HL-60 (cell line): Measurements from ENCODE around the gene COQ10B.

Source experiments
- TF ChIP-seq, protein P1 (sequence below): IDR thresholded peaks from 2 replicates; pipeline ENCODE4 v1.6.1; 2012; ENCODE audit warnings: low read depth; ENCODE audit not compliant: insufficient replicate concordance
- TF ChIP-seq, protein P2 (sequence below): IDR thresholded peaks from one replicate; pipeline ENCODE4 v1.5.1; 2011; ENCODE audit warnings: low read length, control low read depth, inconsistent platforms; ENCODE audit not compliant: insufficient read depth

DNA sequence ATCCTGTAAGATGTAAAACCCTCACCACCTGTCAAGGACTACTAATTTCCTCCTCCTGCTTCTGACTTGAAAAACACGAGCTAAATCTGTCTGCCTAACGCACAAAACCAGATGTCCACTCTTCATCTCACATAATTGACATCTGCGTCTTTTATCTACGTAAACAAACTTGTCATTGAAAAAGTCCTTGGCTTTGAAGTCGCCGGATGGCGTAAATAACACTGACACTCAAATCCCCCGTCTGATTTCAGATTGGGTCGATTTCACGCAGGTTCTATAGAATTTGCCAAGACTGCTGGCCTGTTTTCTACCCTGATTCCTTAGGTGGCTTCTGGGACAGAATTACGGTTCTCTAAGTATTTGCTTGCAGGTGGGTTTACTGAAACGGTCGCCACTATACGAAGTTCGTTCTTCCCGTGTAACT is 62.0 kb downstream of the COQ10B start:
- TF ChIP-seq, protein P1, sequence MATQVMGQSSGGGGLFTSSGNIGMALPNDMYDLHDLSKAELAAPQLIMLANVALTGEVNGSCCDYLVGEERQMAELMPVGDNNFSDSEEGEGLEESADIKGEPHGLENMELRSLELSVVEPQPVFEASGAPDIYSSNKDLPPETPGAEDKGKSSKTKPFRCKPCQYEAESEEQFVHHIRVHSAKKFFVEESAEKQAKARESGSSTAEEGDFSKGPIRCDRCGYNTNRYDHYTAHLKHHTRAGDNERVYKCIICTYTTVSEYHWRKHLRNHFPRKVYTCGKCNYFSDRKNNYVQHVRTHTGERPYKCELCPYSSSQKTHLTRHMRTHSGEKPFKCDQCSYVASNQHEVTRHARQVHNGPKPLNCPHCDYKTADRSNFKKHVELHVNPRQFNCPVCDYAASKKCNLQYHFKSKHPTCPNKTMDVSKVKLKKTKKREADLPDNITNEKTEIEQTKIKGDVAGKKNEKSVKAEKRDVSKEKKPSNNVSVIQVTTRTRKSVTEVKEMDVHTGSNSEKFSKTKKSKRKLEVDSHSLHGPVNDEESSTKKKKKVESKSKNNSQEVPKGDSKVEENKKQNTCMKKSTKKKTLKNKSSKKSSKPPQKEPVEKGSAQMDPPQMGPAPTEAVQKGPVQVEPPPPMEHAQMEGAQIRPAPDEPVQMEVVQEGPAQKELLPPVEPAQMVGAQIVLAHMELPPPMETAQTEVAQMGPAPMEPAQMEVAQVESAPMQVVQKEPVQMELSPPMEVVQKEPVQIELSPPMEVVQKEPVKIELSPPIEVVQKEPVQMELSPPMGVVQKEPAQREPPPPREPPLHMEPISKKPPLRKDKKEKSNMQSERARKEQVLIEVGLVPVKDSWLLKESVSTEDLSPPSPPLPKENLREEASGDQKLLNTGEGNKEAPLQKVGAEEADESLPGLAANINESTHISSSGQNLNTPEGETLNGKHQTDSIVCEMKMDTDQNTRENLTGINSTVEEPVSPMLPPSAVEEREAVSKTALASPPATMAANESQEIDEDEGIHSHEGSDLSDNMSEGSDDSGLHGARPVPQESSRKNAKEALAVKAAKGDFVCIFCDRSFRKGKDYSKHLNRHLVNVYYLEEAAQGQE = no peak
- TF ChIP-seq, protein P2, sequence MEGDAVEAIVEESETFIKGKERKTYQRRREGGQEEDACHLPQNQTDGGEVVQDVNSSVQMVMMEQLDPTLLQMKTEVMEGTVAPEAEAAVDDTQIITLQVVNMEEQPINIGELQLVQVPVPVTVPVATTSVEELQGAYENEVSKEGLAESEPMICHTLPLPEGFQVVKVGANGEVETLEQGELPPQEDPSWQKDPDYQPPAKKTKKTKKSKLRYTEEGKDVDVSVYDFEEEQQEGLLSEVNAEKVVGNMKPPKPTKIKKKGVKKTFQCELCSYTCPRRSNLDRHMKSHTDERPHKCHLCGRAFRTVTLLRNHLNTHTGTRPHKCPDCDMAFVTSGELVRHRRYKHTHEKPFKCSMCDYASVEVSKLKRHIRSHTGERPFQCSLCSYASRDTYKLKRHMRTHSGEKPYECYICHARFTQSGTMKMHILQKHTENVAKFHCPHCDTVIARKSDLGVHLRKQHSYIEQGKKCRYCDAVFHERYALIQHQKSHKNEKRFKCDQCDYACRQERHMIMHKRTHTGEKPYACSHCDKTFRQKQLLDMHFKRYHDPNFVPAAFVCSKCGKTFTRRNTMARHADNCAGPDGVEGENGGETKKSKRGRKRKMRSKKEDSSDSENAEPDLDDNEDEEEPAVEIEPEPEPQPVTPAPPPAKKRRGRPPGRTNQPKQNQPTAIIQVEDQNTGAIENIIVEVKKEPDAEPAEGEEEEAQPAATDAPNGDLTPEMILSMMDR = no peak
